Neutrophil (primary cell): ENCODE data around the gene MAN2B2.

Experiments
- H3K27ac ChIP-seq: fragments of 200-600 bp; sonication (generic); 2 replicates; pipeline ENCODE4 v1.5.1; 2016; ENCODE audit warnings: mild to moderate bottlenecking, moderate library complexity
- H3K27me3 ChIP-seq: fragments of 200-600 bp; sonication (generic); 2 replicates; pipeline ENCODE4 v1.6.0; 2016; ENCODE audit warnings: mild to moderate bottlenecking
- H3K36me3 ChIP-seq: fragments of 200-600 bp; sonication (generic); 2 replicates; pipeline ENCODE4 v1.5.1; 2017
- H3K4me1 ChIP-seq, 2 experiments: fragments of 200-600 bp in 1 of 2; sonication (generic) in 1 of 2; 1 replicate in 1 of 2; 2 replicates in 1 of 2; pipeline versions ENCODE4 v1.5.1 to v1.6.1; 2013 to 2016; ENCODE audit warnings: low read depth in 1 of 2, low read length in 1 of 2, mild to moderate bottlenecking in 1 of 2, moderate library complexity in 1 of 2; ENCODE audit not compliant: control insufficient read depth in 1 of 2, insufficient read depth in 1 of 2
- H3K4me3 ChIP-seq, 2 experiments: fragments of 200-600 bp in 1 of 2; sonication (generic) in 1 of 2; 1 replicate in 1 of 2; 2 replicates in 1 of 2; pipeline ENCODE4 v1.5.1; 2013 to 2016; ENCODE audit warnings: low read depth in 1 of 2, low read length in 1 of 2, mild to moderate bottlenecking in 1 of 2, moderate library complexity in 1 of 2
- H3K9me3 ChIP-seq: fragments of 200-600 bp; sonication (generic); 2 replicates; pipeline ENCODE4 v1.5.1; 2016
- TF ChIP-seq, protein P1 (sequence below): fragments of 200-600 bp; sonication (generic); IDR thresholded peaks from 2 replicates; pipeline ENCODE4 v1.5.1; 2016; ENCODE audit warnings: antibody characterized with exemption

Gene MAN2B2

DNA sequence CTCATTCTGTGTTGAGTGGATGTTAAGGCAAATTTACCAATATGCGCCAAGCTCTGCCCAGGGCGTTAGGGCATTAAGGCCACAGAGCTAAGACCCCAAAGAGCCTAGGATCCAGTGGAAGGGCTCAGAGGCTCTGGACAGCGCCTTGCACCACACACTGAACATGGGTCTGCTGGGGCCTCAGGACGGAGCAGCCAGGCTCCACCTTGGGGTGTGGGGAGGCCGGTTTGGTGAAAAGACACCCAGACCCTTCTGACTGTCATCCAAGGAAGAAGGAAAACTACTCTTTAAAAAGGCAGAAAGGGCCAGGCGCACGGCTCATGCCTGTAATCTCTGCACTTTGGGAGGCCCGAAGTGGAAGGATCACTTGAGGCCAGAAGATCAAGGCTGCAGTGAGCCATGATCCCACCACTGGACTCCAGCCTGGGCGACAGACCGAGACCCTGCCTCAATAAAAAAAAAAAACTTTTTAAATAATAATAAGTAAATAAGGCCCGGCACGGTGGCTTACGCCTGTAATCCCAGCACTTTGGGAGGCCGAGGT lies 64.2 kb downstream of the MAN2B2 start:
- TF ChIP-seq, protein P1, sequence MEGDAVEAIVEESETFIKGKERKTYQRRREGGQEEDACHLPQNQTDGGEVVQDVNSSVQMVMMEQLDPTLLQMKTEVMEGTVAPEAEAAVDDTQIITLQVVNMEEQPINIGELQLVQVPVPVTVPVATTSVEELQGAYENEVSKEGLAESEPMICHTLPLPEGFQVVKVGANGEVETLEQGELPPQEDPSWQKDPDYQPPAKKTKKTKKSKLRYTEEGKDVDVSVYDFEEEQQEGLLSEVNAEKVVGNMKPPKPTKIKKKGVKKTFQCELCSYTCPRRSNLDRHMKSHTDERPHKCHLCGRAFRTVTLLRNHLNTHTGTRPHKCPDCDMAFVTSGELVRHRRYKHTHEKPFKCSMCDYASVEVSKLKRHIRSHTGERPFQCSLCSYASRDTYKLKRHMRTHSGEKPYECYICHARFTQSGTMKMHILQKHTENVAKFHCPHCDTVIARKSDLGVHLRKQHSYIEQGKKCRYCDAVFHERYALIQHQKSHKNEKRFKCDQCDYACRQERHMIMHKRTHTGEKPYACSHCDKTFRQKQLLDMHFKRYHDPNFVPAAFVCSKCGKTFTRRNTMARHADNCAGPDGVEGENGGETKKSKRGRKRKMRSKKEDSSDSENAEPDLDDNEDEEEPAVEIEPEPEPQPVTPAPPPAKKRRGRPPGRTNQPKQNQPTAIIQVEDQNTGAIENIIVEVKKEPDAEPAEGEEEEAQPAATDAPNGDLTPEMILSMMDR = no peak
- H3K27ac ChIP-seq = no peak overlapping the region
- H3K27me3 ChIP-seq = no peaks in the 10 kb centered on the region
- no peaks in the 10 kb centered on the region for H3K9me3 ChIP-seq
- H3K4me3 ChIP-seq = no peak overlapping the region
- peaks cover 25 to 26% of the 10 kb centered on the region in 2 experiments for H3K4me1 ChIP-seq
- peaks cover 19% of the 10 kb centered on the region for H3K36me3 ChIP-seq

DNA sequence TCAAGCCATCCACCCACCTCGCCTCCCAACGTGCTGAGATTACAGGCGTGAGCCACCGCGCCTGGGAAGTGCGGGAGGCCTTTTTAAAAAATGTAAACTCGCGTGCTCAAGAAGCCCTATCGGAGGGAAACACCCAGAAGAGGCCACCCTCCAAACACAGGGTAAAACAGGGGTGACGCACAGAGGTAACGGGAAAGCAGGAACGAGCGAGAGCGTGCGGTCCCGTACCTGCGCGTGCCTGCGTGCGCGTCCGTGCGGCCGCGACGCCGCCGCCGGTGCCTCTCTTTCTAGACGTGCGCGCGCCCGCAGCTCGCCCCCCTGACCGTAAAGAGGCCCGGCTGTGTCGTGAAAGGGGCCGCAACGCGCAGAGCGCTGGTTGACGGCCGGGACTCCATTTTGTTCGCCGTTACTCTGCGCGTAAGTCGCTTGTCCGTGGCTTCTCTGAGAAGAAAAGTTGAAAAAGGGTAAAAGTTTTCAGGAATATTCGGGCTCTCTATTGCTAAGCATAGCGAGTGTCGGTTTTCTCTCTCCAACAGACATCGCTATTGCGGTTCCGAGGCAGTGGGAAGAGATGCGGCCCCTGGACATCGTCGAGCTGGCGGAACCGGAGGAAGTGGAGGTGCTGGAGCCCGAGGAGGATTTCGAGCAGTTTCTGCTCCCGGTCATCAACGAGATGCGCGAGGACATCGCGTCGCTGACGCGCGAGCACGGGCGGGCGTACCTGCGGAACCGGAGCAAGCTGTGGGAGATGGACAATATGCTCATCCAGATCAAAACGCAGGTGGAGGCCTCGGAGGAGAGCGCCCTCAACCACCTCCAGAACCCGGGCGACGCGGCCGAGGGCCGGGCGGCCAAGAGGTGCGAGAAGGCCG lies 65.5 kb downstream of the MAN2B2 start, which contains the start of gene MRFAP1:
MRFAP1 (plus strand) TSS at position 394 of the 872 bp plus-strand sequence; CDS start at position 572, 178 bp downstream.
- Histone ChIP-seq H3K4me3 (peak within 1 kb of the TSS; percentile 73 to 80), H3K27ac (peak within 1 kb of the TSS; percentile 97), H3K36me3 (peaks cover 19% of the 10 kb centered on the region), H3K9me3 (no peaks in the 10 kb centered on the region), H3K27me3 (no peaks in the 10 kb centered on the region), H3K4me1 (peaks cover 25 to 26% of the 10 kb centered on the region in 2 experiments)
- TF ChIP-seq, protein P1 = peak; percentile 24

- TF ChIP-seq, protein P1 = no peak
- Histone ChIP-seq H3K27ac (peak overlapping the region; percentile 97), H3K36me3 (peaks cover 19% of the 10 kb centered on the region), H3K27me3 (no peaks in the 10 kb centered on the region), H3K9me3 (no peaks in the 10 kb centered on the region), H3K4me1 (peaks cover 25 to 26% of the 10 kb centered on the region in 2 experiments), H3K4me3 (peak overlapping the region; percentile 73 to 80)
Measured at GRCh38 chr4:6641164-6641970, 66.4 kb downstream of the MAN2B2 start.

GRCh38 chr4:6641971-6642320 lies 67.0 kb downstream of the MAN2B2 start:
- H3K4me1 ChIP-seq = peaks cover 25 to 26% of the 10 kb centered on the region in 2 experiments
- TF ChIP-seq, protein P1 = no peak
- H3K9me3 ChIP-seq = no peaks in the 10 kb centered on the region
- peak overlapping the region; percentile 97 for H3K27ac ChIP-seq
- peak overlapping the region; percentile 73 to 80 for H3K4me3 ChIP-seq
- no peaks in the 10 kb centered on the region for H3K27me3 ChIP-seq
- peaks cover 19% of the 10 kb centered on the region for H3K36me3 ChIP-seq

DNA sequence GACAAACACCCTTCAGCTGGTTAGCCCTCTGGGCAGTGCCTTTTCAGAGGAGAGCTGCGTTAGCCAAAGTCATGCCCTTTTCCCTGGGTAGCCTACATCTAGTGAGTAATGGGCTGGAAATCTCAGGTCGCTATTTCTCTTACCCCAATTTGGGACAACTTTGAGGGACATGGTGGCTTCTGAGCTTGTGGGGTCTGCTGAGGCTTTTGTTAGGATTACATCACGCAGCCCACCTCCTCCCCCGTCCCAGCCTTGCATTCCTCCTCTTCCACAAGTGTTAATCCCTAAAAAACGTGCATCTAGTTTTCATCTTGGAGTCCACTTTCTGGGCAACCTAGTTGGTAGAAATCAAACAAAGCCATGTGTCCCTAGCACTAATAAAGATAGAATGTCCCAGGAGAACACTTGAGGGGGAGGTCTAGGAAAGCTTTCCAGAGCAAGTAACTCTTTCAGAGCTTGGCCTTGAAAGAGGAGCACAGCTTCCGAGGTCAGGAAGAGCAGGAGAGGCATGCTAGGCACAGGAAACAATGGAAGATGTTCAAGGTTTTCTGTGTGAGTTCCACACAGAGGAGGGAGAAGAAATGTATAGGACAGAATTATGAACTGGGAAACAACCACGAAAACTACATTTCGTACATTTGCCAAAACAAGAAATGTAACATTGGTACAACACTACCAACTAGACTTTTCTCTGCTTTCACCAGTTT lies 68.3 kb downstream of the MAN2B2 start:
- Histone ChIP-seq H3K4me3 (no peak overlapping the region), H3K36me3 (peaks cover 19% of the 10 kb centered on the region), H3K27ac (peak overlapping the region; percentile 13), H3K27me3 (no peaks in the 10 kb centered on the region), H3K4me1 (peaks cover 25 to 26% of the 10 kb centered on the region in 2 experiments), H3K9me3 (no peaks in the 10 kb centered on the region)
- TF ChIP-seq, protein P1 = no peak
